HG03066 (cell line): Measurements from ENCODE around the gene CPSF4.
"Not testable (repeated sequence)": the region's sequence is repeated elsewhere in the genome, so short reads cannot be mapped to it uniquely, and the experiment has no call there.

Experiments used
- ATAC-seq: cut with Tn5 transposase; IDR thresholded peaks from one replicate; pipeline ENCODE4 v1.9.1; 2021; ENCODE audit warnings: low read depth; ENCODE audit not compliant: unreplicated experiment

CPSF4 gene

DNA sequence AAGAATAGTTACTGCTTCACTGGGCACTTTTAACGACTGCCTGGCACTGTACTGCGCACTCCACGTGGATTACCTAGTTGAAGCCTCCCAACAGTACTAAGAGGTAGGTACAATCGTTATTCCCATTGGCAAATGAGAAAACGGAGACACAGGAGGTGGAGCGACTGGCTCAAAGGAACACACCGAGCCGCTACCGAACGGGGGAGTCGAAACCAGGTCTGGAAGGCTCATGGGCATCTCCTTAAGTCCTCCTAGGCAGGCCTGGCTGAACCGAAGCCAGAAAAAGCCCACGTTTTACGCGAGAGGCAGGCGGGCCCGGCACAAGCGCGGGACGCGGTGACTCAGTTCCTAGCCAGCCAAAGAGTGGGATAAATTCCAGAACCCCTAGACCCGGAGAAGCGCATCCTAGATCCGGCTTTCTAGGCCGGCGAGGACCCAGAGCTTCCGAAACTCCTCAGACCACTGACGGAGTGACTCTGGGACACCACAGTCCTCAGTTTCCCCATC lies 30.8 kb upstream of the CPSF4 start:
- no peak for ATAC-seq

DNA sequence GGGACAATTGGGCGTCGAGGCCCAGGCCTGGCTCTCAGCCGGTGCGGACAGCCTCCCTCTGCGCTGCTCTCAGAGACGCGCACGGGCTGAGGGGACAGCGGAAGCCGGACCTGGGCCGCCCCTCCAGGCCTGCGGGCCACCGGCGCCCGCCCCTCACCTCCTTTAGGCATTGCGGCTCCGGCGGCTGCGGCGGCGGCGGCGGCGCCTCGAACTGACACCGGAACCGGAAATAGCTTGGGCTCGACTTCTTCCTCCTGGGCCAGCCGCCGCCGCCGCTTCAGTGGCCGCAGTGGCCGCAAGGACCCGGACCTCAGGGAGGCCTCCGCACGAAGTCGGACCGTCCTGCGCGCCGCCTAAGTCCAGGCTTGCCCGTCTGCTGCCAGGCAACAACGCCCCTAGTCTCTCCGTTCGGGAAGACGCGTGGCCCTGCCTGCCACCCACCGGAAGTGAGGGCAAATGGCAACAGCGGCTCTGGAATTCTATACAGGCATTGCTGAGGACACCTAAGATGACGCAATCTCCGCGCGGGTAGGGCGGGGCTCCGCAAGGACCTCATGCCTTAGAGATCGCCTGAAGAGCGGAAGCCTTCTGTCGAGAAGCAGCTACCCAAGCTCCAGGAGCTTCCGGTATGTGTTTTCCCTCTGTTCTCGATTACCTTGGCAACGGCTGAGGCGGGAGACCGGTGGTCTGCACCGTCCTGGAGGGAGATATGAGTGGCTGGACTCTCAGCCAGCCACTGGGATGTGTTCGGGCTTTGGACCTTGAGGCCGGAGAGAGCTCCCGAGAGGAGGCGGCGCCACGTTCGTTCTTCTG lies 30.2 kb upstream of the CPSF4 start, which contains the start of the genes BUD31 and PDAP1:
Gene BUD31, plus strand, starts transcription at position 591 of the 813 bp plus-strand sequence. CDS start 2,124 bp downstream, outside the sequence.
Gene PDAP1, minus strand, starts transcription at position 219 of the 813 bp plus-strand sequence. Its CDS starts 49 bp downstream, at position 170.
- ATAC-seq = peak; percentile 76

DNA sequence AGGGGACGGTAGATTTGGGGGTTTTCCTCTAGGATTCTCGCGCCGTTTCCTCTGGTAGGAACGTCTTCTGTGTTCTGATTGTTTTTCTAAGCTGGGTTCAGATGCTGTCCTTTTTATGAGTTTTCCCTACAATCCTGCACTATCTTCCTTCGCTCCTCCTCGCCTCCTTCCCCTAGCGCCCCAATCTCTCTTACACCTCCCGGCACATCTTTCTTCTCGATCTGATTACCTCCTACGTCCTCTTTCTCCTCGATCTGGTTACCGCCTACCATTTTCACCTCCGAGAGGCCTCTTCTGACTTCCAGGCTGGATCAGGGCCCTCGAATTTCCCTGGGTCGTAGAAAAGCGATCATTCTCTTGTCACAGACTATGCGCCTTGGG lies 29.6 kb upstream of the CPSF4 start:
- peak; percentile 11 for ATAC-seq

DNA sequence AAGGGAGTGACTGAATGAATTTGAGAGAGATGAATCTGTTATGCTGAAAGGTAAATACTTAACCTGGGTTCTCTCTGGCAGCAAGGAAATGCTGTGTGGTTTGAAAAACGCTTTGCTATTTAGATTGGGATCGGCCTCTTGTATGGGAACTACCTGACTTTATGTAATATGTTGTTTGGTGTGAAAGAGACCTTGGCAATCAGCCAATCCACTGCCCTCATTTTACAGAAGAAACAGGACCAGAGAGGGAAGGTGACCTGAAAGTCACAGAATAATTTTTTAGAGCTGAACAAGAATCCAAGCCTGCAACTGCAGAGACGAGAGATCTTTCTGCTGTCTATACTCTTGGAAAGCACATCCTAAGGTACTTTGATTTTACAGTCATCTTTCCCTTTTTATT lies 28.9 kb upstream of the CPSF4 start:
- no peak for ATAC-seq

DNA sequence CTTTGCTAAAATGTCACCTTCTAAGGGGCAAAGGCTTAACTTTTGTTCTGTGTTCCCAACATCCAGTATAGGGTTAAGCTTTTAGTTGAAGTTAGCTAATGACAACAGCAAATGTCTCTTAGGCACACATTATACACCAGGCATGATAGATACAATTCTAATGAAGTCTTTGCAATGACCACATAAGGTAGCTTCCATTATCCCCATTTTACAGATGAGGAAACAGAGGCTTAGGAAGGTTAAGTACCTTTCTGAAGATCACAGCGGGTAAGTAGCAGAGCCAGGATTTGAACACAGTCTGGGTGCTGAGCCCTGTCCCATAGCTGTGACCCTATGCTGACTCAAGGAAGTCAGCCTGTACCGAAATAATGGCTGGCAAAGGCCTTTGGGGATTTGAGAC lies 28.1 kb upstream of the CPSF4 start:
- ATAC-seq = no peak

DNA sequence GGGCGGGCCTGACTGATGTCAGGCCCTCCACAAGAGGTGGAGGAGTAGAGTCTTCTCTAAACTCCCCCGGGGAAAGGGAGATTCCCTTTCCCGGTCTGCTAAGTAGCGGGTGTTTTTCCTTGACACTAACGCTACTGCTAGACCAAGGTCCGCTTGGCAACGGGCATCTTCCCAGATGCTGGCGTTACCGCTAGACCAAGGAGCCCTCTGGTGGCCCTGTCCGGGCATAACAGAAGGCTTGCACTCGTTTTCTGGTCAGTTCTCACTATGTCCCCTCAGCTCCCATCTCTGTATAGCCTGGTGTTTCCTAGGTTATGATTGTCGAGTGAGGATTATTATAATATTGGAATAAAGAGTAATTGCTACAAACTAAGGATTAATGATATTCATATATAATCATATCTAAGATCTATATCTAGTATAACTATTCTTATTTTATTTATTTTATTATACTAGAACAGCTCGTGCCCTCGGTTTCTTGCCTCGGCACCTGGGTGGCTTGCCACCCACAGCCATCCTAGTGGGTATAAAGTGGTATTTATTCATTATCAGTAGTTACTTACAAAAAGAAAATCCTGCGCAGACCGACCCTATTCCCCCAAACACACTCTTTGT lies 23.1 kb upstream of the CPSF4 start:
- not testable (repeated sequence) for ATAC-seq

DNA sequence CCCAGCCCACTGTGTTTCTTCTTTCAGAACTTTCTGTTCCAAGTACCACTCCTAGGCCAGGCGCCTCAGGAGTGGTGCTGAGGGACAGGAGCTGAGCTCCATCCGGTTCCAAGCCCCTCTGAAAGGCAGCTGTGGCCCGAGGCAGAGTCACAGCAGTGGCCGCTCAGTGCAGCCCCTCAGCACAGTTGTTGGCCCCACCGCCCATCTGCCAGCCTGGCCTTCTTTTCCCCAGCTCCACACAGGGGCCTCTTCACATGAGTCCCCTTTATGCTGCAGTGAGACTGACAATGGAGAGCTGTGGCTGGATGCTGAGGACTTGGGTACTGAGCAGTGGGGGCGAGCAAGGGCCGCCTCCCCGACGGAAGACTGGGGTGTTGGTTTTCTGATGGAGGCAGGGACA lies 20.5 kb upstream of the CPSF4 start:
- ATAC-seq = no peak

DNA sequence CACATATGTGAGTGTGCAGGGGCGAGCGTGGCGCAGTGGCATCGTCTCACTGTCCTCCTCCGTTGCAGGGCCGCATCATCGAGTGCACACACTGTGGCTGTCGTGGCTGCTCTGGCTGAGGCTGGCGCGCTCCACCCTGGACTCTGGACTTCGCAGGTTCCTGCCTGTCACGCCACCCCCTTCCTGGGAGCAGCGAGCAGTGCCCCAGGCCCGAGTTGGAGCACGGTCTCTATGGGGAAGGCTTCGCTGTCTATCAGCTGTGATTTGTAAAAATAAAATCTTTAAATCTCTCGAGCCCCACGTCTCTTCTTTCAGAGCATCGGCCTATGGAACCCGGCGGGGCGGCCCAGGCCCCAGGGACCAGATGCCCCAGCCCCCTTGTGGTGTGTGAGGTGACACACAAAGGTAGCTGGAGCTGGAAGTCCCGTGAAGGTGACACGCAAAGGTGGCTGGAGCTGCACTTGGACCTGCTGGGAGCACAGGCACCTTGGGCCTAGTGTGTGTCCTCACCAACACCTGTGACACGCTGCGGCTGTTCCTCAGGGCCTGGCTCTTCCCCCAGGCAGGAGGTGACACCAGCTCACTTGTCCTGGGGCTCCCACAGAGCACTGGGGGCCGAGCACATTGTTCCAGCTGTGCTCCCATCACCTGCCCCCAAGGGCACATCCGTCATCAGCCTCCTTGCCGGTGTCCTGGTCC lies 19.3 kb upstream of the CPSF4 start:
- no peak for ATAC-seq

DNA sequence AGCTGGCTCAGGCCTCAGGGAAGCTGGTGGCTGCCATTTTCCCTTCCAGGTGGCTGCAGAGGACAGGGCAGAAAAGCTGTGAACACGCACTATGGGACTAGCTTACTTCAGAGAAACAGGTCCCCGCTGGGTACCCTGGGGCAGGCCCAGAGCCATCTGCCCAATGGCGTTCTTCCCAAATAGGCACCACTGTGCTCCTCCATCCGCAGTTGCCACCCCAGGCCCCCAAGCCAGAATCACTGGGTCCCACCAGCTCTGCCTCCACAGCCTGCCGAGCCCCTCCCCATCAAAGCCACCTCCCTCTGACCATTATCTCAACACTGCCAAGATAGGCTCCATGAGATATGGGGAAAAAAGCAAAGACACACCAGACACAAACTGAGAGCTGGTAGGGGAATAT lies 18.5 kb upstream of the CPSF4 start:
- ATAC-seq = no peak

DNA sequence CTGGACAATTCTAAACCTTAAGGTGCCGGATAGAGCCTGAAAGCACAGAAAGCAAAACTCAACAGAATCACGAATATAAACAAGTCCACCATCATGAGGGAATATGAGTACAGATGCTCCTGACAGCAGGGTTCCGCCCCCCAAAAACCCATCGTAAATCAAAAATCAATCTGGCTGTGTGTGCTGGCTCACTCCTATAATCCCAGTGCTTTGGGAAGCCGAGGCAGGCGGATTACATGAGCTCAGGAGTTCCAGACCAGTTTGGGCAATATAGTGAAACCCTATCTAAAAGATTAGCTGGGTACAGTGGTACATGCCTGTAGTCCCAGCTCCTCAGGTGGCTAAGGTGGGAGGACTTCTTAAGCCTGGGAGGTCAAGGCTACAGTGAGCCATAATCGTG lies 17.8 kb upstream of the CPSF4 start:
- no peak for ATAC-seq

DNA sequence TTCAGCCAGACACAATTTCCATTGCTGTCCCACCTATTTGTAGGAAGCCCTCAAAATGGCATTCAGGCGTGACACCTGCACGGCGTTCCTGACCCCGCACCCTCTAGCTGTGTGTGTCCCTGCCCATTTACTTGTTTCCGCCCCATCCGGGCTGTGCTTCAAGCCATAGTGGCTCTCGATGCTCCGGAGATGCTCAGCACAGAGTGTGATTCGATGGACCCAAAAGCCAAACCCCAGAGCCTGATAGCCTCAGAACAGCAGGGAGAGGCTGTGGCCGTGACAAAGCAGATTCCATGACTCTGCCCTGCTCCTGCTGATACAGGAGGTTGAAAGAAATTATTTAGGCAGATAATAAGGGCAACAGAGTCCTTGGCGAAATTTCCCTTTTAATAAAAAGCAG lies 16.6 kb upstream of the CPSF4 start:
- no peak for ATAC-seq

DNA sequence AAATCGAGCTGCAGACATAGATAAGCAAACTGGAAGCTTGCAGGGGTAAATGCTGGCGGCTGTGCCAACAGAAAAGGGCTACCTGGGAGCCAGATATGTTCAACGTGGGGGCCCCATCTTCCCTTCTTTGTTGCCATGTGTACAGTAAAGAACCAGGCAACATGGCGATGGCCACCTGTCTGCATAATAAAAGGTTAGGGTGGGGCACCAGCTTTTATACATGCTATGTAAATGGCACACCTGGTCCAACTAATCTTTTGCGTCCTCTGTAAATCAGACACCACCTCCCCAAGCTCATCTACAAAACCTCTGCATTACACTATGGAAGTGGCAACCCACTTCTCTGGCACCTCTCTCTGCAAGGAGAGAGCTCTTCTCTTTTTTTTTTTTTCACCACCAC lies 16.1 kb upstream of the CPSF4 start:
- no peak for ATAC-seq

DNA sequence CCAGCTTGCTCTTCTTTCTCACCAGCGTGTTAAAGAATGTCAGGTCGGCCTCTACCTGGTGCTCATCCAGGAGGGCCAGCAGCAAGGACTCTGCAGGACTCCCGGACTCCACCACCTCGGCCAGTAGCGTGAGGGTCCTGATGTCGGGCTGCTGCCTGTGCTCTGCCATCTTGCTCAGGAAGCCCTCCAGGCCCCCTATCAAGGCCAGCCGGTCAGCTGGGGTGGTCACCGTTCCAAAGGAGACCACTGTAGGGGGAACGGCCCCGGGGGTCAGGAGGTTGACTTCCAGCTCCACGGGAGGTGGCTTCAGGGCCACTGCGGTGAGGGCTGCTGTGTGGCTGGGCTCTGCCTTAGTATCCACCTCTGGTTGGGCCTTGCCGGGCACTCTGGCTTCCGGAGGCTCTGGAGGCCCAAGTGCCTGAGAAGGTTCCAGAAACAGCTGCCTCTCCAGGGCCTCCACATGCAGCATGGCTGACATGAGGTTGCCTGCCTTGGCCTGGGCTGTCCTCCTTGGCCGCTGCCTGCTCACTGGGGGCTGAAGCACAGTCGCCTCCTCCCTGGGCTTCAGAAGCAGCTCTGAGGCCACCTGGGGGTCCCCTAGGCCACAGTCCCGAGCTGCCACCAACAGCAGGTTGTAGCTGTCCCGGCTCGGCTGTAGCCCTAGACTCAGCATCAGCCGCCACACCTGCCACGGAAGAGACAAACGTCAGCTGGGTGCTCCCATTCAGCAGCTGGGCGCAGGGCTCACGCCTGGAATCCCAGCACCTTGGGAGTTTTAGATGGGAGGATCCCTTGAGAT lies 13.6 kb upstream of the CPSF4 start:
- ATAC-seq = no peak

DNA sequence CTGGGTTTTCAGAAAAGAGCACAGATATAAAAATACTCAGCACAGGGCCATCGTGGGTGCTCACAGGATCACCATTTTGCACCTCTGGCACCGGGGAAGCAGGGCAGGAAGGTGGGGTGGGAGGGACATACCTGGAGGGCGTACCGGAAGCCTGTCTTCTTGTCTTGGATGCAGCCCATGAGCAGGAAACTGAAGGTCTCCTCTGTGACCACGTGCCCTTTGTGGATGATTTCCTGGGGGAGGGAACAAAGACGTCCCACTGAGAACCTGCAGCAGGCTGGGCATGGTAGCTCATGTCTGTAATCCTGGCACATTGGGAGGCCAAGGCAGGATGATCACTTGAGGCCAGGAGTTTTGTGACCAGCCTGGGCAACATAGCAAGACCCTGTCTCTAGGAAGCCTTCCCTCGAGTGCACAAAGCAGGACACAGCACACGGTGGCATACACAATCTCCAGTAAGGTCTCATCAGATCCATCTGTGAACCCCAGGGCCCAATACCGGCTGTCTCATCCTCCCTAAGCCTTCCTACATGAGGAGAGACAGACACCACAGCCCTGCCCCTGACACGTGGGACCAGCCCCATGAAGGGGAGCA lies 9.7 kb upstream of the CPSF4 start:
- ATAC-seq = no peak

DNA sequence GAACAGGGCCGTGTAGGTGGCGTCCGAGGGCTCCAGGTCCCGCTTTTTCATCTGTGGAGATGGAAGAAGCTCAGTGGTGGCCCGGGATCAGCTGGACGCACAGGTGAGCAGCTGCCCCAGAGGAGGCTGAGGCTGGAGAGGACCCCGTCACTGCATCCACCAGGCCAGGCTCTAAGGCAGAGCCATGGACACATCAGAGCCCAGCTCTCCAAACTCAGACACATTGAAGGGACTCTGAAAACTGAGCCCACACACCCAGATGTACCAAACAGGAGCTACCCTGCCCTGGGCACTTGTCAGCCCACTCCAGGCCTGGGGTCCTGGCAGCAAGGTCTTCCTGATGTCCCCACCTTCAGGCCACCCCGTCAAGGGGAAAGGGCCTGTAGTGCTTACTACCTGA lies 9.0 kb upstream of the CPSF4 start:
- ATAC-seq = no peak

DNA sequence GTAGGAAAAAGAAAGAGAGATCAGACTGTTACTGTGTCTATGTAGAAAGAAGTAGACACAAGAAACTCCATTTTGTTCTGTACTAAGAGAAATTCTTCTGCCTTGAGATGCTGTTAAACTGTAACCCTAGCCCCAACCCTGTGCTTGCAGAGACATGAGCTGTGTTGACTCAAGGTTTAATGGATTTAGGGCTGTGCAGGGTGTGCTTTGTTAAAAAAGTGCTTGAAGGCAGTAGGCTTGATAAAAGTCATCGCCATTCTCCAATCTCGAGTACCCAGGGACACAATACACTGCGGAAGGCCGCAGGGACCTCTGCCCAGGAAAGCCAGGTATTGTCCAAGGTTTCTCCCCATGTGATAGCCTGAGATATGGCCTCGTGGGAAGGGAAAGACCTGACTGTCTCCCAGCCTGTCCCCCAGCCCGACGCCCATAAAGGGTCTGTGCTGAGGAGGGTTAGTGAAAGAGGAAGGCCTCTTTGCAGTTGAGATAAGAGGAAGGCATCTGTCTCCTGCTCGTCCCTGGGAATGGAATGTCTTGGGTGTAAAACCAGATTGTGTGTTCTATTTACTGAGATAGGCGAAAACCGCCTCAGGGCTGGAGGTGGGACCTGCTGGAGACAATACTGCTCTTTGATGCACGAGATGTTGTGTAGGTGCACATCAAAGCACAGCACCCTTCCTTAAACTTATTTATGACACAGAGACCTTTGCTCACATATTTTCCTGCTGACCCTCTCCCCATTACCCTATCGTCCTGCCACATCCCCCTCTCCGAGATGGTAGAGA lies 6.8 kb upstream of the CPSF4 start:
- not testable (repeated sequence) for ATAC-seq

DNA sequence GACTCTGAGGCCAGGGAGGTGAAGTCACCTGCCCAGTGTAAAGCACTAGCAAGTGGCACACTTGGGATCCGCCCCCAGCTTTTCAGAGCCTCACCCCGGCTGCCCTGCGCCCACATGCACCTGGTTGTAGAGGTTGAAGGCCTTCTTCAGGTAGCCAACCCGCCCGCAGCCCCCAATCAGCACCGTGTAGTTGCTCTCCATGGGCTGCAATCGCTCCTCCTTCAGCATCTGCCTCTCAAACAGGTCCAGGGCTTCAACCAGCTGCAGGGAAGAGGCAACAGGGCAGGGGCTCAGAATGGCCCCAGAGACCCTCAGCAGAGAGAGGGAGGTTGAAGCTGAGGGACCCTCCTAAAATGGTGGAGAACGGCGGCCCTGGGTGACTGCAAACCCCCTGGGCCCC lies 5.6 kb upstream of the CPSF4 start:
- ATAC-seq = no peak

DNA sequence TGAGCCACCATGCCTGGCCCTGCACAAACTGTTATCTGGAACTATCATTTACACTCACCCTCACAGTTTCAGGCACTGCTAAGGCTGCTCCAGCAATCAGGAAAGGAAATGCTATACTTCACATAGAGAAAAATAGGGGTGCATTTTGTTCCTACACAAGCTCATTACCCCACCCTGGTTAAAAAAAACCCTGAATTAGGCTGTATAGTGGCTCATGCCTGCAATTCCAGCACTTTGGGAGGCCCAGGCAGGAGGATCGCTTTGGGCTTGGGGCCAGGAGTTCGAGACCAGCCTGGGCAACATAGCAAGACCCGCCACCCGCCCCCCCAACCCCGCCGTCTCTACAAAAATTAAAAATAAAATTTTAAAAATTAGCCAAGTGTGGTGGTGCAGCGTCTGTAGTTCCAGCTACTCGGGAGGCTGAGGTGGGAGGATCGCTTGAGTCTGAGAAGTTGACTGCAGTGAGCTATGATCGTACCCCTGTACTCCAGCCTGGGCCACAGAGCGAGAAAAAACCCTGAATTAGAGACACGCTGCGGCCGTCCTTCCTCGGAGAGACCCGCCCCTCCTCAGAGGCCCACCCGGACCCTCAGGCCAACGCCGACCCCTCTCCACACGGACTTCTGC lies 684 bp upstream of the CPSF4 start:
- peak; percentile 13 for ATAC-seq

DNA sequence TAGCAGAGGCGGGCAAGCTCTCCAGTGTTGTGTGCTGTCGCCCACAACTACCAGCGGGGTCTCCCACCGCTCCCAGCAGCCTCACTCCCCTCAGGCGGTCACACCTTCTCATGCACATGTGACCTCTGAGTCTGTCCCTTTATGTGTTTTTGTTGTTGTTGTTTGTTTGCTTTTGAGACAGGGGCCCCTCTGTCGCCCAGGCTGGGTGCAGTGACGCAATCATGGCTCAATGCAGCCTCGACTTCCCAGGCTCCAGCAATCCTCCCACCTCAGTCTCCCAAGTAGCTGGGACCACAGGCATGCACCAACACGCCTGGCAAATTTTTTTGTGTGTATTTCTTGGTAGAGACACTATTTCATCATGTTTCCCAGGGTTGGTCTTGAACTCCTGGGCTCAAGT lies 1.5 kb downstream of the CPSF4 start:
- ATAC-seq = no peak
